Stimulated activated memory B cell treated with anti-CD40 and anti-IgM and Interleukin-4, amounts not matched to agents 10 μg/mL and 1 μg/mL and 100 μg/mL, for 72 hours (primary cell): ENCODE results near the gene TM4SF18.
"Not testable (repeated sequence)": the region's sequence is repeated elsewhere in the genome, so short reads cannot be mapped to it uniquely, and the experiment has no call there.

Experiments
- ATAC-seq: fragments of 150-1000 bp; cut with Tn5 transposase; 2 replicates; pipeline ENCODE4 v1.10.0; 2021
- H3K27ac Mint-ChIP-seq: one replicate; pipeline ENCODE4 v1.8.0; 2022; ENCODE audit warnings: mild to moderate bottlenecking, mixed read lengths
- H3K27me3 Mint-ChIP-seq: one replicate; pipeline ENCODE4 v1.8.0; 2022; ENCODE audit warnings: mixed read lengths
- H3K36me3 Mint-ChIP-seq: one replicate; pipeline ENCODE4 v1.8.0; 2022; ENCODE audit warnings: mixed read lengths
- H3K4me1 Mint-ChIP-seq: one replicate; pipeline ENCODE4 v1.8.0; 2022; ENCODE audit warnings: mixed read lengths
- H3K4me3 Mint-ChIP-seq: one replicate; pipeline ENCODE4 v1.8.0; 2022; ENCODE audit warnings: mild to moderate bottlenecking, moderate library complexity, mixed read lengths
- H3K9me3 Mint-ChIP-seq: one replicate; pipeline ENCODE4 v1.8.0; 2022; ENCODE audit warnings: mixed read lengths

Gene TM4SF18

GRCh38 chr3:149343951-149344350, 10.5 kb upstream of the TM4SF18 start:
- H3K4me3 Mint-ChIP-seq: no peak overlapping the region
- no peak for ATAC-seq
- no peaks in the 10 kb centered on the region for H3K9me3 Mint-ChIP-seq
- H3K4me1 Mint-ChIP-seq: peaks cover 8% of the 10 kb centered on the region
- H3K36me3 Mint-ChIP-seq: no peaks in the 10 kb centered on the region
- no peak overlapping the region for H3K27ac Mint-ChIP-seq
- peaks cover 52% of the 10 kb centered on the region for H3K27me3 Mint-ChIP-seq

- Mint-ChIP-seq H3K27me3 (peaks cover 45% of the 10 kb centered on the region), H3K9me3 (no peaks in the 10 kb centered on the region), H3K4me3 (no peak overlapping the region), H3K4me1 (peaks cover 8% of the 10 kb centered on the region), H3K27ac (no peak overlapping the region), H3K36me3 (no peaks in the 10 kb centered on the region)
- no peak for ATAC-seq
Measured at GRCh38 chr3:149342413-149343380, 9.3 kb upstream of the TM4SF18 start.

GRCh38 chr3:149340310-149340933, 7.0 kb upstream of the TM4SF18 start:
- H3K4me1 Mint-ChIP-seq: peaks cover 8% of the 10 kb centered on the region
- no peaks in the 10 kb centered on the region for H3K36me3 Mint-ChIP-seq
- H3K27ac Mint-ChIP-seq: no peak overlapping the region
- no peaks in the 10 kb centered on the region for H3K9me3 Mint-ChIP-seq
- peaks cover 32% of the 10 kb centered on the region for H3K27me3 Mint-ChIP-seq
- H3K4me3 Mint-ChIP-seq: no peak overlapping the region
- no peak for ATAC-seq

GRCh38 chr3:149339931-149340309, 6.5 kb upstream of the TM4SF18 start:
- Mint-ChIP-seq H3K4me3 (no peak overlapping the region), H3K4me1 (peaks cover 8% of the 10 kb centered on the region), H3K27ac (no peak overlapping the region), H3K9me3 (no peaks in the 10 kb centered on the region), H3K36me3 (no peaks in the 10 kb centered on the region), H3K27me3 (peaks cover 28% of the 10 kb centered on the region)
- ATAC-seq: no peak

- H3K27ac Mint-ChIP-seq, H3K4me1 Mint-ChIP-seq, H3K9me3 Mint-ChIP-seq, H3K36me3 Mint-ChIP-seq, H3K4me3 Mint-ChIP-seq, ATAC-seq: not testable (repeated sequence)
- H3K27me3 Mint-ChIP-seq: peaks cover 19% of the 10 kb centered on the region
Measured at GRCh38 chr3:149337486-149337885, 4.0 kb upstream of the TM4SF18 start.

GRCh38 chr3:149336925-149337324, 3.5 kb upstream of the TM4SF18 start:
- no peak for ATAC-seq
- H3K4me1 Mint-ChIP-seq: no peaks in the 10 kb centered on the region
- H3K27me3 Mint-ChIP-seq: peaks cover 18% of the 10 kb centered on the region
- no peaks in the 10 kb centered on the region for H3K9me3 Mint-ChIP-seq
- no peak overlapping the region for H3K4me3 Mint-ChIP-seq
- no peaks in the 10 kb centered on the region for H3K36me3 Mint-ChIP-seq
- H3K27ac Mint-ChIP-seq: no peak overlapping the region

GRCh38 chr3:149332771-149333170, 665 bp downstream of the TM4SF18 start:
- no peak overlapping the region for H3K27ac Mint-ChIP-seq

GRCh38 chr3:149332227-149332765, 1.1 kb downstream of the TM4SF18 start:
- Mint-ChIP-seq H3K36me3 (no peaks in the 10 kb centered on the region), H3K27me3 (peaks cover 4% of the 10 kb centered on the region), H3K27ac (no peak overlapping the region), H3K4me1 (no peaks in the 10 kb centered on the region), H3K4me3 (no peak overlapping the region), H3K9me3 (no peaks in the 10 kb centered on the region)
- no peak for ATAC-seq

More at GRCh38 chr3:149332771-149333170, 665 bp downstream of the TM4SF18 start:
- no peak for ATAC-seq
- Mint-ChIP-seq H3K4me3 (no peak overlapping the region), H3K9me3 (no peaks in the 10 kb centered on the region), H3K36me3 (no peaks in the 10 kb centered on the region), H3K27me3 (no peaks in the 10 kb centered on the region), H3K4me1 (no peaks in the 10 kb centered on the region)

- no peaks in the 10 kb centered on the region for H3K36me3 Mint-ChIP-seq
- H3K27ac Mint-ChIP-seq: no peak overlapping the region
- H3K27me3 Mint-ChIP-seq: peaks cover 9% of the 10 kb centered on the region
- H3K9me3 Mint-ChIP-seq: no peaks in the 10 kb centered on the region
- no peaks in the 10 kb centered on the region for H3K4me1 Mint-ChIP-seq
- no peak for ATAC-seq
- no peak overlapping the region for H3K4me3 Mint-ChIP-seq
Measured at GRCh38 chr3:149331396-149331795, 2.0 kb downstream of the TM4SF18 start.

- Mint-ChIP-seq H3K27ac (no peak overlapping the region), H3K27me3 (peaks cover 9% of the 10 kb centered on the region), H3K36me3 (no peaks in the 10 kb centered on the region), H3K4me1 (no peaks in the 10 kb centered on the region), H3K9me3 (no peaks in the 10 kb centered on the region), H3K4me3 (no peak overlapping the region)
- ATAC-seq: no peak
Measured at GRCh38 chr3:149330609-149331331, 2.7 kb downstream of the TM4SF18 start.

GRCh38 chr3:149327156-149327555, 6.3 kb downstream of the TM4SF18 start:
- H3K4me3 Mint-ChIP-seq: no peak overlapping the region
- H3K27me3 Mint-ChIP-seq: peaks cover 19% of the 10 kb centered on the region
- ATAC-seq: no peak
- H3K4me1 Mint-ChIP-seq: no peaks in the 10 kb centered on the region
- H3K36me3 Mint-ChIP-seq: no peaks in the 10 kb centered on the region
- no peaks in the 10 kb centered on the region for H3K9me3 Mint-ChIP-seq
- H3K27ac Mint-ChIP-seq: no peak overlapping the region

- Mint-ChIP-seq H3K9me3 (no peaks in the 10 kb centered on the region), H3K4me3 (no peak overlapping the region), H3K4me1 (no peaks in the 10 kb centered on the region), H3K27ac (no peak overlapping the region), H3K27me3 (peaks cover 19% of the 10 kb centered on the region), H3K36me3 (no peaks in the 10 kb centered on the region)
- no peak for ATAC-seq
Measured at GRCh38 chr3:149325581-149325980, 7.9 kb downstream of the TM4SF18 start.

GRCh38 chr3:149324332-149324731, 9.1 kb downstream of the TM4SF18 start:
- H3K36me3 Mint-ChIP-seq: no peaks in the 10 kb centered on the region

GRCh38 chr3:149321640-149322039, 11.8 kb downstream of the TM4SF18 start:
- Mint-ChIP-seq H3K36me3 (no peaks in the 10 kb centered on the region), H3K27me3 (peaks cover 10% of the 10 kb centered on the region)

More at GRCh38 chr3:149324332-149324731, 9.1 kb downstream of the TM4SF18 start:
- H3K27ac Mint-ChIP-seq: no peak overlapping the region
- H3K4me3 Mint-ChIP-seq: no peak overlapping the region
- peaks cover 19% of the 10 kb centered on the region for H3K27me3 Mint-ChIP-seq
- H3K4me1 Mint-ChIP-seq: no peaks in the 10 kb centered on the region
- ATAC-seq: no peak
- H3K9me3 Mint-ChIP-seq: no peaks in the 10 kb centered on the region

GRCh38 chr3:149321136-149321535, 12.3 kb downstream of the TM4SF18 start:
- no peak for ATAC-seq
- no peak overlapping the region for H3K4me3 Mint-ChIP-seq
- no peaks in the 10 kb centered on the region for H3K36me3 Mint-ChIP-seq
- no peaks in the 10 kb centered on the region for H3K4me1 Mint-ChIP-seq
- peaks cover 10% of the 10 kb centered on the region for H3K27me3 Mint-ChIP-seq
- H3K27ac Mint-ChIP-seq: no peak overlapping the region
- no peaks in the 10 kb centered on the region for H3K9me3 Mint-ChIP-seq

More at GRCh38 chr3:149321640-149322039, 11.8 kb downstream of the TM4SF18 start:
- H3K4me1 Mint-ChIP-seq: no peaks in the 10 kb centered on the region
- no peaks in the 10 kb centered on the region for H3K9me3 Mint-ChIP-seq
- ATAC-seq: no peak
- no peak overlapping the region for H3K27ac Mint-ChIP-seq
- no peak overlapping the region for H3K4me3 Mint-ChIP-seq
